ENCODE data around the gene GPR137C. TPM values are rescaled to one million over a fixed set of nuclear protein-coding genes. Genes with fewer than 3 reads are reported as not detected.

Gene GPR137C
- total and polyA plus RNA-seq, 3 experiments from 2014 or later, result 0.50 to 0.91 TPM; not detected in 1

GRCh38 chr14:52607061-52607460, 54.4 kb downstream of the GPR137C start:
- no peaks in the 10 kb centered on the region for H3K36me3 ChIP-seq (ENCODE audit: insufficient read depth, low read length)
- H3K27me3 ChIP-seq (ENCODE audit: insufficient read depth, low read length, poor library complexity, severe bottlenecking), result no peaks in the 10 kb centered on the region
- H3K9me3 ChIP-seq (ENCODE audit: low read length), result no peaks in the 10 kb centered on the region
- ChIA-PET CTCF (no interaction called here), POLR2A (no interaction called here)
- Mint-ChIP-seq H3K27me3 (peaks cover 4 to 20% of the 10 kb centered on the region in 2 donors), H3K4me1 (peaks cover 0 to 3% (median 0%) of the 10 kb centered on the region in 3 donors), H3K4me3 (no peak overlapping the region), H3K27ac (no peak overlapping the region), H3K9me3 (peaks cover 6 to 13% (median 11%) of the 10 kb centered on the region in 5 donors), H3K36me3 (peaks cover 0 to 17% (median 0%) of the 10 kb centered on the region in 3 donors)
- H3K27ac ChIP-seq (ENCODE audit: low read depth, low read length), result no peak overlapping the region
- no peaks in the 10 kb centered on the region for H3K4me1 ChIP-seq (ENCODE audit: insufficient read depth, low read length)
- H3K4me3 ChIP-seq (ENCODE audit: low read length), result no peak overlapping the region
- no peak for DNase-seq

- no peaks in the 10 kb centered on the region for H3K4me1 ChIP-seq (ENCODE audit: insufficient read depth, low read length)
- H3K9me3 Mint-ChIP-seq, result peaks cover 5 to 7% (median 6%) of the 10 kb centered on the region in 5 donors
- H3K4me1 Mint-ChIP-seq, result no peaks in the 10 kb centered on the region
- ChIA-PET POLR2A (interaction anchor here (0.8 kb wide), 1 partner anchor 13 kb away, joined by 3 read pairs; no protein-coding TSS in a partner anchor), CTCF (no interaction called here)
- H3K36me3 ChIP-seq (ENCODE audit: insufficient read depth, low read length), result no peaks in the 10 kb centered on the region
- no peak overlapping the region for H3K4me3 ChIP-seq (ENCODE audit: low read length)
- DNase-seq, result no peak
- H3K36me3 Mint-ChIP-seq, result peaks cover 0 to 22% (median 0%) of the 10 kb centered on the region in 3 donors
- no peaks in the 10 kb centered on the region for H3K9me3 ChIP-seq (ENCODE audit: low read length)
- no peaks in the 10 kb centered on the region for H3K27me3 ChIP-seq (ENCODE audit: insufficient read depth, low read length, poor library complexity, severe bottlenecking)
- H3K27ac ChIP-seq (ENCODE audit: low read depth, low read length), result no peak overlapping the region
- no peak overlapping the region for H3K27ac Mint-ChIP-seq
- H3K27me3 Mint-ChIP-seq, result peaks cover 4 to 15% of the 10 kb centered on the region in 2 donors
- no peak overlapping the region for H3K4me3 Mint-ChIP-seq
Observed at GRCh38 chr14:52609445-52610044, 56.9 kb downstream of the GPR137C start.

GRCh38 chr14:52610187-52610586, 57.6 kb downstream of the GPR137C start:
- Histone ChIP-seq H3K4me1 (ENCODE audit: insufficient read depth, low read length) (no peaks in the 10 kb centered on the region), H3K36me3 (ENCODE audit: insufficient read depth, low read length) (no peaks in the 10 kb centered on the region), H3K27me3 (ENCODE audit: insufficient read depth, low read length, poor library complexity, severe bottlenecking) (no peaks in the 10 kb centered on the region), H3K27ac (ENCODE audit: low read depth, low read length) (no peak overlapping the region), H3K9me3 (ENCODE audit: low read length) (no peaks in the 10 kb centered on the region), H3K4me3 (ENCODE audit: low read length) (no peak overlapping the region)
- H3K27ac Mint-ChIP-seq, result no peak overlapping the region
- H3K4me1 Mint-ChIP-seq, result no peaks in the 10 kb centered on the region
- peaks cover 4 to 10% of the 10 kb centered on the region in 2 donors for H3K27me3 Mint-ChIP-seq
- peaks cover 0 to 16% (median 0%) of the 10 kb centered on the region in 3 donors for H3K36me3 Mint-ChIP-seq
- H3K9me3 Mint-ChIP-seq, result peaks cover under 1 to 4% (median 1%) of the 10 kb centered on the region in 5 donors
- ChIA-PET POLR2A (no interaction called here), CTCF (no interaction called here)
- DNase-seq, result no peak
- no peak overlapping the region for H3K4me3 Mint-ChIP-seq

GRCh38 chr14:52618602-52619001, 66.0 kb downstream of the GPR137C start:
- ChIA-PET CTCF (no interaction called here), POLR2A (no interaction called here)
- Mint-ChIP-seq H3K27me3 (peaks cover 0 to 13% of the 10 kb centered on the region in 2 donors), H3K4me1 (no peaks in the 10 kb centered on the region), H3K9me3 (no peaks in the 10 kb centered on the region), H3K27ac (no peak overlapping the region), H3K36me3 (peaks cover 0 to under 1% (median 0%) of the 10 kb centered on the region in 3 donors), H3K4me3 (no peak overlapping the region)
- Histone ChIP-seq H3K4me3 (ENCODE audit: low read length) (no peak overlapping the region), H3K4me1 (ENCODE audit: insufficient read depth, low read length) (no peaks in the 10 kb centered on the region), H3K9me3 (ENCODE audit: low read length) (no peaks in the 10 kb centered on the region), H3K36me3 (ENCODE audit: insufficient read depth, low read length) (no peaks in the 10 kb centered on the region), H3K27ac (ENCODE audit: low read depth, low read length) (no peak overlapping the region), H3K27me3 (ENCODE audit: insufficient read depth, low read length, poor library complexity, severe bottlenecking) (no peaks in the 10 kb centered on the region)
- DNase-seq, result no peak

GRCh38 chr14:52619687-52620086, 67.1 kb downstream of the GPR137C start:
- H3K27ac Mint-ChIP-seq, result no peak overlapping the region
- Histone ChIP-seq H3K4me3 (ENCODE audit: low read length) (no peak overlapping the region), H3K4me1 (ENCODE audit: insufficient read depth, low read length) (no peaks in the 10 kb centered on the region), H3K9me3 (ENCODE audit: low read length) (no peaks in the 10 kb centered on the region), H3K27ac (ENCODE audit: low read depth, low read length) (no peak overlapping the region), H3K36me3 (ENCODE audit: insufficient read depth, low read length) (no peaks in the 10 kb centered on the region), H3K27me3 (ENCODE audit: insufficient read depth, low read length, poor library complexity, severe bottlenecking) (no peaks in the 10 kb centered on the region)
- no peaks in the 10 kb centered on the region for H3K9me3 Mint-ChIP-seq
- CTCF ChIA-PET, result no interaction called here
- no peaks in the 10 kb centered on the region for H3K36me3 Mint-ChIP-seq
- POLR2A ChIA-PET, result no interaction called here
- DNase-seq, result no peak
- no peak overlapping the region for H3K4me3 Mint-ChIP-seq
- peaks cover 0 to 13% of the 10 kb centered on the region in 2 donors for H3K27me3 Mint-ChIP-seq
- H3K4me1 Mint-ChIP-seq, result no peaks in the 10 kb centered on the region

GRCh38 chr14:52640137-52640536, 87.5 kb downstream of the GPR137C start:
- Histone ChIP-seq H3K36me3 (ENCODE audit: insufficient read depth, low read length) (no peaks in the 10 kb centered on the region), H3K9me3 (ENCODE audit: low read length) (no peaks in the 10 kb centered on the region), H3K27me3 (ENCODE audit: insufficient read depth, low read length, poor library complexity, severe bottlenecking) (no peaks in the 10 kb centered on the region), H3K4me3 (ENCODE audit: low read length) (no peak overlapping the region), H3K27ac (ENCODE audit: low read depth, low read length) (no peak overlapping the region), H3K4me1 (ENCODE audit: insufficient read depth, low read length) (no peaks in the 10 kb centered on the region)
- Mint-ChIP-seq H3K4me1 (no peaks in the 10 kb centered on the region), H3K27me3 (peaks cover under 1 to 1% of the 10 kb centered on the region in 2 donors), H3K27ac (peak overlapping the region in 2 of 8 donors; percentile 15 to 20), H3K9me3 (peaks cover 2 to 13% (median 2%) of the 10 kb centered on the region in 5 donors), H3K4me3 (no peak overlapping the region), H3K36me3 (peaks cover 16 to 38% (median 23%) of the 10 kb centered on the region in 3 donors)
- DNase-seq, result no peak
- POLR2A ChIA-PET, result interaction anchor here (0.6 kb wide), 1 partner anchor 794 kb away, joined by 3 read pairs; no protein-coding TSS in a partner anchor
- CTCF ChIA-PET, result no interaction called here

GRCh38 chr14:52641745-52642144, 89.1 kb downstream of the GPR137C start:
- H3K4me1 ChIP-seq (ENCODE audit: insufficient read depth, low read length), result no peaks in the 10 kb centered on the region
- no peaks in the 10 kb centered on the region for H3K27me3 ChIP-seq (ENCODE audit: insufficient read depth, low read length, poor library complexity, severe bottlenecking)
- Mint-ChIP-seq H3K4me3 (no peak overlapping the region), H3K9me3 (peaks cover 2 to 13% (median 2%) of the 10 kb centered on the region in 5 donors), H3K27me3 (peaks cover 0 to 1% of the 10 kb centered on the region in 2 donors), H3K4me1 (no peaks in the 10 kb centered on the region), H3K36me3 (peaks cover 21 to 50% (median 28%) of the 10 kb centered on the region in 3 donors), H3K27ac (peak overlapping the region in 1 of 8 donors; percentile 26)
- POLR2A ChIA-PET, result no interaction called here
- CTCF ChIA-PET, result no interaction called here
- H3K9me3 ChIP-seq (ENCODE audit: low read length), result no peaks in the 10 kb centered on the region
- peaks cover 6% of the 10 kb centered on the region for H3K36me3 ChIP-seq (ENCODE audit: insufficient read depth, low read length)
- H3K4me3 ChIP-seq (ENCODE audit: low read length), result no peak overlapping the region
- H3K27ac ChIP-seq (ENCODE audit: low read depth, low read length), result no peak overlapping the region
- DNase-seq, result no peak

GRCh38 chr14:52649511-52649910, 96.9 kb downstream of the GPR137C start:
- peak overlapping the region in 1 of 8 donors; percentile 39 for H3K27ac Mint-ChIP-seq
- no peaks in the 10 kb centered on the region for H3K27me3 Mint-ChIP-seq
- H3K36me3 ChIP-seq (ENCODE audit: insufficient read depth, low read length), result peaks cover 14% of the 10 kb centered on the region

More at GRCh38 chr14:52649511-52649910, 96.9 kb downstream of the GPR137C start:
- DNase-seq, result no peak
- Histone ChIP-seq H3K9me3 (ENCODE audit: low read length) (no peaks in the 10 kb centered on the region), H3K4me1 (ENCODE audit: insufficient read depth, low read length) (no peaks in the 10 kb centered on the region), H3K27ac (ENCODE audit: low read depth, low read length) (no peak overlapping the region), H3K4me3 (ENCODE audit: low read length) (no peak overlapping the region), H3K27me3 (ENCODE audit: insufficient read depth, low read length, poor library complexity, severe bottlenecking) (no peaks in the 10 kb centered on the region)
- no peaks in the 10 kb centered on the region for H3K9me3 Mint-ChIP-seq
- H3K36me3 Mint-ChIP-seq, result peaks cover 5 to 72% (median 15%) of the 10 kb centered on the region in 3 donors
- CTCF ChIA-PET, result no interaction called here
- H3K4me3 Mint-ChIP-seq, result no peak overlapping the region
- H3K4me1 Mint-ChIP-seq, result no peaks in the 10 kb centered on the region
- POLR2A ChIA-PET, result no interaction called here

All from CD8-positive, alpha-beta memory T cell (primary cell).